ENCODE results near the gene DIP2B.

Gene DIP2B

DNA sequence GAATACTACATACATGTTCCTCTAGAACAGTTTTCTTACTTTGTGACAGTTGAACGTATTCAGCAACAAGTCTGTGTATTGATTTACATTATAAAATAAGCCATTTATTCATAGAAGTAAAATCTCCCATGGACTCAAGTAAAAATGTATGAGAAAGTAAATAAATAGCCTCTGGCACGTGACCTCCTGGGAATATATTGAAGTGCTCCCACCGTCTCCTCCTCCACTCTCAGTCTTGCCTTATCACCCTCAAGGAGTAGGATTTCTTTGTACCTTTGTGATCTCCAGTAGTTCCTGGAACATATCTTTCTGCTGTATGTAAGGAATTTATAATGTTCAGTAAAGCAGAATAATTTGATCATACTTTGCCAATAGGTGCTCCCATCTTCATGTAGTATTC lies 90.9 kb downstream of the DIP2B start:
- no peak overlapping the region for H3K4me3 Mint-ChIP-seq
- H3K9me3 Mint-ChIP-seq = no peaks in the 10 kb centered on the region
- no peaks in the 10 kb centered on the region for H3K27me3 Mint-ChIP-seq
- H3K36me3 Mint-ChIP-seq (ENCODE audit: low read depth) = peaks cover 4% of the 10 kb centered on the region
- H3K4me1 Mint-ChIP-seq (ENCODE audit: low read depth) = peaks cover 51% of the 10 kb centered on the region
- no peak overlapping the region for H3K27ac Mint-ChIP-seq
- no peak for DNase-seq

GRCh38 chr12:50597200-50598195 lies 92.7 kb downstream of the DIP2B start:
- peak; percentile 47 for DNase-seq
- Mint-ChIP-seq H3K27ac (peak overlapping the region; percentile 92), H3K4me3 (peak overlapping the region; percentile 66), H3K27me3 (no peaks in the 10 kb centered on the region), H3K4me1 (ENCODE audit: low read depth) (peaks cover 51% of the 10 kb centered on the region), H3K9me3 (no peaks in the 10 kb centered on the region), H3K36me3 (ENCODE audit: low read depth) (peaks cover 11% of the 10 kb centered on the region)

DNA sequence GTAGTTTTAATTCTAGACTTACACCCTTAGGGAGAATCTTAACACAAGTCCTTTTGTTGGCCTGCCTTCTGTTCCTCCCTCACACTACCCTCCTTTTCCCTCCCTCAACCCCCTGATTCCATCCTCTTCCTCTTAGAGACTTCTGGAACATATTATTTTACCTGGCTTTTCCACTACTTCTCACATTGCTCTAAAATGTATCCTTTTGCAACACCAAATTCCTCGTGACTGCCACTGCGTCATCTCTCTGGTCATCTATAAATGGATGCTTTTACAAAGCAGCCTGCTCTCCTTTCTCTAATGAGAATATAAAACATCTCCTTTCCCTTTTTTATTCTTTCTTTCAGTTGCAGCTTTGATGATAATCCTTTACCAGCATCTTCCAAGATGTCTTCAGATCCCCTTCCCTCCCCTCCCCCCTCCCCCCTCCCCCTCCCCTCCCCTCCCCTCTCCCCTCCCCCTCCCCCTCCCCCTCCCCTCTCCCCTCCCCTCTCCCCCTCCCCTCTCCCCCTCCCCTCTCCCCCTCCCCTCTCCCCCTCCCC lies 93.6 kb downstream of the DIP2B start:
- Mint-ChIP-seq H3K9me3 (no peaks in the 10 kb centered on the region), H3K4me1 (ENCODE audit: low read depth) (peaks cover 52% of the 10 kb centered on the region), H3K4me3 (peak overlapping the region; percentile 55), H3K27me3 (no peaks in the 10 kb centered on the region), H3K27ac (peak overlapping the region; percentile 92), H3K36me3 (ENCODE audit: low read depth) (peaks cover 11% of the 10 kb centered on the region)
- DNase-seq = no peak

DNA sequence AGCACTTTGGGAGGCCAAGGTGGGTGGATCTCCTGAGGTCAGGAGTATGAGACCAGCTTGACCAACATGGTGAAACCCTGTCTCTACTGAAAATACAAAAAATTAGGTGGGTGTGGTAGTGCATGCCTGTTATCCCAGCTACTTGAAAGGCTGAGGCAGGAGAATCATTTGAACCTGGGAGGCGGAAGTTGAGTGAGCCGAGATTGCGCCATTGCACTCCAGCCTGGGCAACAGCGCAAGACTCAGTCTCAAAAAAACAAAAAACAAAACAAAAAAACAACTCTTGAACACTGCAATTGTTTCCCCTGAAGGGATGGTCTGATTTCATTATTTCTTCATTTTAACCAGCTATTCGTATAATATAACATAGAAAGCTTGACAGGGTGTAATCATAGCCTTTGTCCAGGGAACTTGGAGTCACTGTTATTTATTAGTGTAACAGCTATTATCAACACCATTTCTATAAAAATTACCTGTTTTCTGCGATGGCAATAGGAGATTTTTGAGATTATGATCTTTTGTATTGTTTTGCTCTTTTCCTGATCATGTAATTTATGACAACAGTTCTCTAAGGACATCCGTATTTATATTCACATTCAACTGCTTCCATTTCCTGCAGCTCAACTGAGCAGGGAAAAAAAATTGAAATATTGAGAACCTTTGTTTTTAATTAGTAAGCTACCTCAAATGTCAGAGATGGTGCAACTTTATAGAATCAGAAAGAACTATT lies 94.7 kb downstream of the DIP2B start:
- H3K4me1 Mint-ChIP-seq (ENCODE audit: low read depth) = peaks cover 53% of the 10 kb centered on the region
- H3K36me3 Mint-ChIP-seq (ENCODE audit: low read depth) = peaks cover 11% of the 10 kb centered on the region
- no peak overlapping the region for H3K4me3 Mint-ChIP-seq
- no peak for DNase-seq
- no peaks in the 10 kb centered on the region for H3K27me3 Mint-ChIP-seq
- peak overlapping the region; percentile 61 for H3K27ac Mint-ChIP-seq
- H3K9me3 Mint-ChIP-seq = no peaks in the 10 kb centered on the region

GRCh38 chr12:50600364-50600763 lies 95.6 kb downstream of the DIP2B start:
- Mint-ChIP-seq H3K36me3 (ENCODE audit: low read depth) (peaks cover 14% of the 10 kb centered on the region), H3K27ac (peak overlapping the region; percentile 18), H3K4me3 (no peak overlapping the region), H3K4me1 (ENCODE audit: low read depth) (peaks cover 56% of the 10 kb centered on the region), H3K27me3 (no peaks in the 10 kb centered on the region), H3K9me3 (no peaks in the 10 kb centered on the region)
- no peak for DNase-seq

- H3K4me1 Mint-ChIP-seq (ENCODE audit: low read depth) = peaks cover 40% of the 10 kb centered on the region
- no peak overlapping the region for H3K4me3 Mint-ChIP-seq
- peaks cover 22% of the 10 kb centered on the region for H3K36me3 Mint-ChIP-seq (ENCODE audit: low read depth)
- no peak for DNase-seq
- H3K9me3 Mint-ChIP-seq = no peaks in the 10 kb centered on the region
- no peaks in the 10 kb centered on the region for H3K27me3 Mint-ChIP-seq
- H3K27ac Mint-ChIP-seq = no peak overlapping the region
Measured at GRCh38 chr12:50603817-50604639, 99.2 kb downstream of the DIP2B start.

DNA sequence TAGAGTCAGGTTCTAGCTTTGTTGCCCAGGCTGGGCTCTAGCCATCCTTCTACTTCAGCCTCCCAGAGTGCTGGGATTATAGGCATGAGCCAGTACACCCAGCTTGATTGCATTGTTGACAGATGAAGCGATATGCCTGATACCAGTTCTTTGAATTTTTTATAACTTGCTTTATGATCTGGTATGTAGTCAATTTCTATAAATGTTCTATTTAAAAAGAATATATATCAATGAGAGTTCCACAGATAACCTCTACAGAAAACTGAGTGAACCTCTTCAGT lies 99.8 kb downstream of the DIP2B start:
- DNase-seq = no peak
- Mint-ChIP-seq H3K27ac (no peak overlapping the region), H3K4me1 (ENCODE audit: low read depth) (peaks cover 39% of the 10 kb centered on the region), H3K27me3 (no peaks in the 10 kb centered on the region), H3K4me3 (no peak overlapping the region), H3K36me3 (ENCODE audit: low read depth) (peaks cover 22% of the 10 kb centered on the region), H3K9me3 (no peaks in the 10 kb centered on the region)

GRCh38 chr12:50606675-50607375 lies 102.0 kb downstream of the DIP2B start:
- Mint-ChIP-seq H3K9me3 (no peaks in the 10 kb centered on the region), H3K4me3 (no peak overlapping the region), H3K27me3 (no peaks in the 10 kb centered on the region)

GRCh38 chr12:50609292-50609874 lies 104.6 kb downstream of the DIP2B start:
- Mint-ChIP-seq H3K36me3 (ENCODE audit: low read depth) (peaks cover 18% of the 10 kb centered on the region), H3K27me3 (no peaks in the 10 kb centered on the region), H3K27ac (no peak overlapping the region), H3K4me3 (no peak overlapping the region), H3K9me3 (no peaks in the 10 kb centered on the region), H3K4me1 (ENCODE audit: low read depth) (peaks cover 16% of the 10 kb centered on the region)
- no peak for DNase-seq

More at GRCh38 chr12:50606675-50607375, 102.0 kb downstream of the DIP2B start:
- Mint-ChIP-seq H3K36me3 (ENCODE audit: low read depth) (peaks cover 18% of the 10 kb centered on the region), H3K4me1 (ENCODE audit: low read depth) (peaks cover 25% of the 10 kb centered on the region), H3K27ac (no peak overlapping the region)
- DNase-seq = no peak

- no peak for DNase-seq
- no peaks in the 10 kb centered on the region for H3K9me3 Mint-ChIP-seq
- H3K27me3 Mint-ChIP-seq = no peaks in the 10 kb centered on the region
- H3K4me1 Mint-ChIP-seq (ENCODE audit: low read depth) = peaks cover 18% of the 10 kb centered on the region
- H3K36me3 Mint-ChIP-seq (ENCODE audit: low read depth) = peaks cover 16% of the 10 kb centered on the region
- H3K27ac Mint-ChIP-seq = no peak overlapping the region
- H3K4me3 Mint-ChIP-seq = no peak overlapping the region
Measured at GRCh38 chr12:50610171-50610570, 105.4 kb downstream of the DIP2B start.

GRCh38 chr12:50611021-50611744 lies 106.4 kb downstream of the DIP2B start:
- Mint-ChIP-seq H3K9me3 (no peaks in the 10 kb centered on the region), H3K4me3 (no peak overlapping the region), H3K4me1 (ENCODE audit: low read depth) (peaks cover 23% of the 10 kb centered on the region), H3K36me3 (ENCODE audit: low read depth) (peaks cover 9% of the 10 kb centered on the region), H3K27me3 (no peaks in the 10 kb centered on the region), H3K27ac (no peak overlapping the region)
- DNase-seq = no peak

DNA sequence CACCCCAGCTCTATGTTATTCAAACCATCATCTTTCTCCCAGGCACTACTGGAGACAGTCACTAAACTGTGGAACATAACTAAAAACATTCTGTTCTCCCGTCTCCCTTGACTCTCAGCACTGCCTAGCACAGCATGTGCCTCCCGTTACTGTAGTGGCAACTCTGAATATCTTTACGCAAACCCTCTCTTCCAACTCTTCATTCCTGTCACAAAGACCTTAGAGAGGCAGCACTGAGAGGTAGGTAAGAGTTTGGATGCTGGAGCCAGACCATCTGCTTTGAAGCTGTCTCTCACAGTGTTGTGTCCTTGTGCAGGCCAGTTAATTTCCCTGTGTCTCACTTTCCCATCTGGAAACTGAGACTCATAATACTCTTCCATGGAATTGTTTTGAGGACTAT lies 108.1 kb downstream of the DIP2B start:
- no peaks in the 10 kb centered on the region for H3K27me3 Mint-ChIP-seq
- H3K9me3 Mint-ChIP-seq = no peaks in the 10 kb centered on the region
- peaks cover 7% of the 10 kb centered on the region for H3K36me3 Mint-ChIP-seq (ENCODE audit: low read depth)
- H3K4me3 Mint-ChIP-seq = no peak overlapping the region
- no peak overlapping the region for H3K27ac Mint-ChIP-seq
- DNase-seq = no peak
- H3K4me1 Mint-ChIP-seq (ENCODE audit: low read depth) = peaks cover 17% of the 10 kb centered on the region

GRCh38 chr12:50613463-50613862 lies 108.7 kb downstream of the DIP2B start:
- no peaks in the 10 kb centered on the region for H3K9me3 Mint-ChIP-seq
- H3K36me3 Mint-ChIP-seq (ENCODE audit: low read depth) = peaks cover 7% of the 10 kb centered on the region
- no peaks in the 10 kb centered on the region for H3K27me3 Mint-ChIP-seq
- peaks cover 22% of the 10 kb centered on the region for H3K4me1 Mint-ChIP-seq (ENCODE audit: low read depth)
- no peak overlapping the region for H3K27ac Mint-ChIP-seq
- no peak overlapping the region for H3K4me3 Mint-ChIP-seq
- DNase-seq = no peak
